Esophagus muscularis mucosa (tissue), 4 donors: Measurements from ENCODE around the gene CRTAP. TPM values are rescaled to one million over a fixed set of nuclear protein-coding genes. Genes with fewer than 3 reads are reported as not detected.
"Not testable (repeated sequence)": the region's sequence is repeated elsewhere in the genome, so short reads cannot be mapped to it uniquely, and the experiment has no call there.

Source experiments
- DNase-seq: peaks from one replicate; pipeline ENCODE4 v3.0.0-alpha.2; 2017; ENCODE audit errors: extremely low spot score
- H3K27ac ChIP-seq, 4 donors: fragments of 200-600 bp; sonication (generic); replicated peaks in 1 of 4; 1 replicate in 3 of 4; 2 replicates in 1 of 4; pipeline ENCODE4 v1.5.1; 2016 to 2019; ENCODE audit warnings: mild to moderate bottlenecking in 1 of 4
- H3K27me3 ChIP-seq, 4 donors: fragments of 200-600 bp; sonication (generic); one replicate each; pipeline versions ENCODE4 v1.5.1 to v1.6.0; 2016 to 2019
- H3K36me3 ChIP-seq, 4 donors: fragments of 200-600 bp; sonication (generic); one replicate each; pipeline ENCODE4 v1.5.1; 2016 to 2019
- H3K4me1 ChIP-seq, 4 donors: fragments of 200-600 bp; sonication (generic); one replicate each; pipeline ENCODE4 v1.5.1; 2016 to 2019
- H3K4me3 ChIP-seq, 4 donors: fragments of 200-600 bp; sonication (generic); 1 replicate in 2 of 4; 2 replicates in 2 of 4; pipeline ENCODE4 v1.5.1; 2016 to 2019; ENCODE audit warnings: mild to moderate bottlenecking in 4 of 4, moderate library complexity in 1 of 4
- H3K9me3 ChIP-seq, 4 donors: fragments of 200-600 bp; sonication (generic); 1 replicate in 3 of 4; 2 replicates in 1 of 4; pipeline ENCODE4 v1.5.1; 2016 to 2019
- CTCF ChIP-seq, 3 experiments: fragments of 200-600 bp in 2 of 3; fragments of 450-650 bp in 1 of 3; sonication (generic) in 2 of 3; IDR thresholded peaks; one replicate each; pipeline ENCODE4 v1.5.1; 2017 to 2019; ENCODE audit warnings: antibody characterized with exemption in 3 of 3, mild to moderate bottlenecking in 2 of 3, moderate library complexity in 1 of 3
- EP300 ChIP-seq: sonication (generic); formaldehyde crosslinking; IDR thresholded peaks from one replicate; pipeline ENCODE4 v1.6.1; 2017; ENCODE audit warnings: antibody characterized with exemption
- POLR2A ChIP-seq: fragments of 450-650 bp; IDR thresholded peaks from one replicate; pipeline ENCODE4 v1.6.1; 2017; ENCODE audit warnings: antibody characterized with exemption, moderate library complexity, mild to moderate bottlenecking, low read depth
- POLR2AphosphoS5 ChIP-seq, 2 donors: sonication (generic); formaldehyde crosslinking; IDR thresholded peaks; one replicate each; pipeline ENCODE4 v1.6.1; 2017; ENCODE audit warnings: antibody characterized with exemption in 2 of 2
- WGBS: methylation state at CpG from one replicate; pipeline ENCODE4 v1.1.5; 2018; 5-methylcytosine and 5-hydroxymethylcytosine counted together
- intact Hi-C: fragments of 100-400 bp; cut with DNase I; formaldehyde crosslinking; loops from one replicate; pipeline ENCODE4 v1.15.1; 2023
- total RNA-seq, 4 donors: library from RNA; depleted of rRNA; stranded (reverse); fragments of >200 nt; gene quantifications; one replicate each; pipeline versions ENCODE4 v1.1.0 to v1.2.1, GENCODE V29; 2016

The CRTAP gene
- total RNA-seq, 4 donors from 2014 or later, result 187 to 282 (median 237) TPM

GRCh38 chr3:33077976-33078375, 35.8 kb upstream of the CRTAP start:
- Histone ChIP-seq H3K4me3 (no peak overlapping the region), H3K27ac (no peak overlapping the region), H3K27me3 (no peaks in the 10 kb centered on the region), H3K36me3 (peaks cover 0 to 6% (median 2%) of the 10 kb centered on the region in 4 donors), H3K9me3 (no peaks in the 10 kb centered on the region), H3K4me1 (peaks cover 0 to 19% (median 7%) of the 10 kb centered on the region in 4 donors)
- intact Hi-C loops, result loop anchor here (5.0 kb wide), 1 partner anchor 131 kb away; no protein-coding TSS in a partner anchor
- no peak for DNase-seq
- TF ChIP-seq POLR2AphosphoS5 (IDR thresholded peaks at IDR 0.05) (no peak), EP300 (no peak), POLR2A (no peak), CTCF (IDR thresholded peaks at IDR 0.05) (no peak)
- 96% methylated on average over 2 of the region's 2 CpGs for WGBS

- not testable (repeated sequence) for DNase-seq, H3K36me3 ChIP-seq, H3K27me3 ChIP-seq, H3K9me3 ChIP-seq, H3K4me3 ChIP-seq, H3K27ac ChIP-seq
- intact Hi-C loops, result loop anchor here (5.0 kb wide), 1 partner anchor 133 kb away; no protein-coding TSS in a partner anchor
- peaks cover 0 to 19% (median 6%) of the 10 kb centered on the region in 4 donors for H3K4me1 ChIP-seq
- WGBS, result 98% methylated on average over 6 of the region's 6 CpGs
Observed at GRCh38 chr3:33079813-33080212, 34.0 kb upstream of the CRTAP start.

GRCh38 chr3:33081812-33082211, 32.0 kb upstream of the CRTAP start:
- Histone ChIP-seq H3K27ac (no peak overlapping the region), H3K36me3 (peaks cover 0 to under 1% (median 0%) of the 10 kb centered on the region in 4 donors), H3K4me1 (peaks cover 0 to 10% (median 3%) of the 10 kb centered on the region in 4 donors), H3K9me3 (no peaks in the 10 kb centered on the region), H3K27me3 (no peaks in the 10 kb centered on the region), H3K4me3 (no peak overlapping the region)
- TF ChIP-seq CTCF (IDR thresholded peaks at IDR 0.05) (no peak), EP300 (no peak), POLR2AphosphoS5 (IDR thresholded peaks at IDR 0.05) (no peak), POLR2A (no peak)
- DNase-seq, result no peak
- intact Hi-C loops, result no loop called here

- TF ChIP-seq EP300 (no peak), CTCF (IDR thresholded peaks at IDR 0.05) (no peak), POLR2A (no peak), POLR2AphosphoS5 (IDR thresholded peaks at IDR 0.05) (no peak)
- WGBS, result 84% methylated on average over 2 of the region's 2 CpGs
- no peak for DNase-seq
Observed at GRCh38 chr3:33083958-33084357, 29.9 kb upstream of the CRTAP start.

GRCh38 chr3:33088691-33089090, 25.1 kb upstream of the CRTAP start:
- no peaks in the 10 kb centered on the region for H3K9me3 ChIP-seq
- H3K27me3 ChIP-seq, result no peaks in the 10 kb centered on the region
- peaks cover 13 to 39% (median 22%) of the 10 kb centered on the region in 4 donors for H3K36me3 ChIP-seq
- peaks cover 0 to 20% (median 5%) of the 10 kb centered on the region in 4 donors for H3K4me1 ChIP-seq
- no peak for TF ChIP-seq POLR2A
- no peak for TF ChIP-seq POLR2AphosphoS5 (IDR thresholded peaks at IDR 0.05)
- no peak for TF ChIP-seq CTCF (IDR thresholded peaks at IDR 0.05)
- TF ChIP-seq EP300, result no peak
- DNase-seq, result no peak
- no peak overlapping the region for H3K4me3 ChIP-seq
- no peak overlapping the region for H3K27ac ChIP-seq
- intact Hi-C loops, result no loop called here

More at GRCh38 chr3:33083958-33084357, 29.9 kb upstream of the CRTAP start:
- Histone ChIP-seq H3K27me3 (no peaks in the 10 kb centered on the region), H3K4me3 (no peak overlapping the region), H3K9me3 (no peaks in the 10 kb centered on the region), H3K4me1 (peaks cover 0 to 10% (median 3%) of the 10 kb centered on the region in 4 donors), H3K36me3 (no peaks in the 10 kb centered on the region), H3K27ac (no peak overlapping the region)
- intact Hi-C loops, result no loop called here
